GM18873 (cell line): ENCODE results near the gene SLC12A8.

Source experiments
- ATAC-seq: cut with Tn5 transposase; IDR thresholded peaks from one replicate; pipeline ENCODE4 v1.9.1; 2021; ENCODE audit warnings: mild to moderate bottlenecking, moderate library complexity, moderate number of reproducible peaks; ENCODE audit not compliant: unreplicated experiment, low FRiP score

Gene SLC12A8

GRCh38 chr3:125141596-125142419, 70.7 kb downstream of the SLC12A8 start:
- peak; percentile 38 for ATAC-seq

GRCh38 chr3:125140818-125141595, 71.5 kb downstream of the SLC12A8 start:
- peak; percentile 16 for ATAC-seq

- ATAC-seq: no peak
Observed at GRCh38 chr3:125140011-125140817, 72.3 kb downstream of the SLC12A8 start.

- no peak for ATAC-seq
Observed at GRCh38 chr3:125139386-125139785, 73.2 kb downstream of the SLC12A8 start.

GRCh38 chr3:125137358-125138033, 75.1 kb downstream of the SLC12A8 start:
- no peak for ATAC-seq

GRCh38 chr3:125136966-125137357, 75.6 kb downstream of the SLC12A8 start:
- no peak for ATAC-seq

GRCh38 chr3:125136515-125136914, 76.0 kb downstream of the SLC12A8 start:
- ATAC-seq: no peak

GRCh38 chr3:125134952-125135351, 77.6 kb downstream of the SLC12A8 start:
- no peak for ATAC-seq

GRCh38 chr3:125132815-125133214, 79.7 kb downstream of the SLC12A8 start:
- ATAC-seq: no peak

- no peak for ATAC-seq
Observed at GRCh38 chr3:125129512-125129997, 83.0 kb downstream of the SLC12A8 start.

- ATAC-seq: no peak
Observed at GRCh38 chr3:125128861-125129501, 83.6 kb downstream of the SLC12A8 start.

GRCh38 chr3:125126323-125126722, 86.2 kb downstream of the SLC12A8 start:
- no peak for ATAC-seq

- no peak for ATAC-seq
Observed at GRCh38 chr3:125125821-125126245, 86.7 kb downstream of the SLC12A8 start.

GRCh38 chr3:125123451-125124305, 88.9 kb downstream of the SLC12A8 start:
- no peak for ATAC-seq

GRCh38 chr3:125121246-125122010, 91.1 kb downstream of the SLC12A8 start:
- no peak for ATAC-seq

- ATAC-seq: no peak
Observed at GRCh38 chr3:125120379-125121122, 92.0 kb downstream of the SLC12A8 start.

- peak; percentile 49 for ATAC-seq
Observed at GRCh38 chr3:125119752-125120378, 92.7 kb downstream of the SLC12A8 start.
